Measurements from ENCODE around the gene MYOCD.

DNA sequence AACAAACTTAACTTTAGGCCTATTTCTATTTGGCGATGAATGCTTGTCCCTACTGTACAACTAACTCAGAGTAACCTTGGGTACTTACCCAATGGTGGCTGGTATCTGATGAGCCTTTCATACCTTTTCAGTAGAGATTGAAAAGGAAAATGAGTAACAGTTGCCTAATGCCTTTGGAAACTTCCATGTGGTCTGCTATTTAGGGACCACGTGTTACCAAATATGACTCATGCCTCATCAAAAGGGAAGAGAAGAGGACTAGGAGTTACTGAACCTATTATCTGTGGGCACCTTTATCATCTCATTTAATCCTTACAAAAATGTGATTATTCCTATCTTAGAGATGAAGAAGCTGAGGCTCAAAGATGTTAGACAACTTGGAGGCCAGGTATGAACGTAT lies 8.1 kb downstream of the MYOCD start:
- TF ChIP-seq, protein P1, sequence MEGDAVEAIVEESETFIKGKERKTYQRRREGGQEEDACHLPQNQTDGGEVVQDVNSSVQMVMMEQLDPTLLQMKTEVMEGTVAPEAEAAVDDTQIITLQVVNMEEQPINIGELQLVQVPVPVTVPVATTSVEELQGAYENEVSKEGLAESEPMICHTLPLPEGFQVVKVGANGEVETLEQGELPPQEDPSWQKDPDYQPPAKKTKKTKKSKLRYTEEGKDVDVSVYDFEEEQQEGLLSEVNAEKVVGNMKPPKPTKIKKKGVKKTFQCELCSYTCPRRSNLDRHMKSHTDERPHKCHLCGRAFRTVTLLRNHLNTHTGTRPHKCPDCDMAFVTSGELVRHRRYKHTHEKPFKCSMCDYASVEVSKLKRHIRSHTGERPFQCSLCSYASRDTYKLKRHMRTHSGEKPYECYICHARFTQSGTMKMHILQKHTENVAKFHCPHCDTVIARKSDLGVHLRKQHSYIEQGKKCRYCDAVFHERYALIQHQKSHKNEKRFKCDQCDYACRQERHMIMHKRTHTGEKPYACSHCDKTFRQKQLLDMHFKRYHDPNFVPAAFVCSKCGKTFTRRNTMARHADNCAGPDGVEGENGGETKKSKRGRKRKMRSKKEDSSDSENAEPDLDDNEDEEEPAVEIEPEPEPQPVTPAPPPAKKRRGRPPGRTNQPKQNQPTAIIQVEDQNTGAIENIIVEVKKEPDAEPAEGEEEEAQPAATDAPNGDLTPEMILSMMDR (IDR thresholded peaks at IDR 0.05; ENCODE audit: low read length): no peak
- no peak for TF ChIP-seq EZH2 (IDR thresholded peaks at IDR 0.05; ENCODE audit: borderline replicate concordance, low read length)

All from OCI-LY1 (cell line).